ENCODE results near the gene USP24.
A peak's percentile ranks its signal among the peaks of the same experiment; 100 is the strongest.

USP24 gene

DNA sequence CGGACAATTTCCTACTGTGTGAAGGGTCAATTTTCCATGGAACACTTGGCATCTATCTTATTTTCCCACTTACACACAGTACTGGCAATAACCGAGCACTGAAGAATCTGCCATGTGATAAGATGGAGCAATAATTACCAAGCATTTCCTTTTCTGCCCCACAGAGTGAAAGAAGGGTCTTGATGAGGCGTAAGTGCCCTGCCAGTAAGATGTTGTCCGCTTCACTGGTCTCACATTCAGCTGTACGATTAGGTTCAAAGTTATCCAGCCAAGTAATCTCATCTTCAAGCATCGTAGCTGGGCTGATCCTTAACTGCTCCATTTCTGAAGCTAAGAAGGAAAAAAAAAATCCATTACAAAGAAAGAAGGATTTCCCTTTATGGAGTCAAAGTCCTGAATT is 108.1 kb downstream of the USP24 start:
- no peak for DNase-seq (ENCODE audit: low read depth)
- no peak overlapping the region for H3K4me3 ChIP-seq (ENCODE audit: low read depth, low read length)
- TF ChIP-seq, protein P1, sequence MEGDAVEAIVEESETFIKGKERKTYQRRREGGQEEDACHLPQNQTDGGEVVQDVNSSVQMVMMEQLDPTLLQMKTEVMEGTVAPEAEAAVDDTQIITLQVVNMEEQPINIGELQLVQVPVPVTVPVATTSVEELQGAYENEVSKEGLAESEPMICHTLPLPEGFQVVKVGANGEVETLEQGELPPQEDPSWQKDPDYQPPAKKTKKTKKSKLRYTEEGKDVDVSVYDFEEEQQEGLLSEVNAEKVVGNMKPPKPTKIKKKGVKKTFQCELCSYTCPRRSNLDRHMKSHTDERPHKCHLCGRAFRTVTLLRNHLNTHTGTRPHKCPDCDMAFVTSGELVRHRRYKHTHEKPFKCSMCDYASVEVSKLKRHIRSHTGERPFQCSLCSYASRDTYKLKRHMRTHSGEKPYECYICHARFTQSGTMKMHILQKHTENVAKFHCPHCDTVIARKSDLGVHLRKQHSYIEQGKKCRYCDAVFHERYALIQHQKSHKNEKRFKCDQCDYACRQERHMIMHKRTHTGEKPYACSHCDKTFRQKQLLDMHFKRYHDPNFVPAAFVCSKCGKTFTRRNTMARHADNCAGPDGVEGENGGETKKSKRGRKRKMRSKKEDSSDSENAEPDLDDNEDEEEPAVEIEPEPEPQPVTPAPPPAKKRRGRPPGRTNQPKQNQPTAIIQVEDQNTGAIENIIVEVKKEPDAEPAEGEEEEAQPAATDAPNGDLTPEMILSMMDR (conservative IDR thresholded peaks at IDR 0.05; ENCODE audit: low read depth, low read length), result no peak

DNA sequence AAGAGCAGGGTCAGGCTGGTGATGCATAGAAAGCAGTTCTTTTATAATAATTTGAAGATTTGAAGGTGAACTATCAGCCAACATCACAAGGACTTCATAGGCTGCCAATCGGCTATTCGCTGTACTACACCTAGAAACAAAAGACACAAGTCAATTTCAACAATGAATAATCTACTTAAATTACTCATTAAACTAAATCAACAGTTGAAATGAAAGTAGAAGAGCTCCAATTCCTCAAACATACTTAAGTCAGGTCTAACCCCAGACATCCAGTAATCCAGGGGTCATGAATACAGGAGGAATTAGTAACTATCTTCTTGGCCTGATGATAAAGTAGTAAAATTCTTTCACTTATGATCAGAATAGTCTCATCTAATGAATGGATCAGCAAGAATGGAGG is 111.3 kb downstream of the USP24 start:
- no peak overlapping the region for H3K4me3 ChIP-seq (ENCODE audit: low read depth, low read length)
- no peak for DNase-seq (ENCODE audit: low read depth)
- TF ChIP-seq, protein P1 (conservative IDR thresholded peaks at IDR 0.05; ENCODE audit: low read depth, low read length), result no peak

DNA sequence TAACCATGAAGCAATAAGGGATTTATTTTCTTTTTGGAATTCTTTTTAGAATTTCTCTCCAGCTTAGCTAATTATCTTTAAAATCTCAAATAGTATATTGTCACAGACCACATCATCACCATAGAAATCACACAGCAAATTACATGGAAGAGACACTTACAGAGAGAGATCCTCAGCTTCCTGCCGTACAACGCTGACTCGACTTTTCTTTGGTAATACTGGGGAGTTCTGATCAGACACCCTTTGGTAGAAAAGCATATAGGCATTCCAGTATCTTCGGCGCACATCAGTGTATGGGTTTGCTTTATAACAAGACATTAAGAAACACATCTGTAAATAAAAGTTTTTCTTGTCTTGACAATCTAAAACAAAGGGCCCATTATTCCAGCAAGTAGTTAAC is 120.1 kb downstream of the USP24 start:
- TF ChIP-seq, protein P1 (conservative IDR thresholded peaks at IDR 0.05; ENCODE audit: low read depth, low read length), result no peak
- DNase-seq (ENCODE audit: low read depth), result no peak
- H3K4me3 ChIP-seq (ENCODE audit: low read depth, low read length), result no peak overlapping the region

DNA sequence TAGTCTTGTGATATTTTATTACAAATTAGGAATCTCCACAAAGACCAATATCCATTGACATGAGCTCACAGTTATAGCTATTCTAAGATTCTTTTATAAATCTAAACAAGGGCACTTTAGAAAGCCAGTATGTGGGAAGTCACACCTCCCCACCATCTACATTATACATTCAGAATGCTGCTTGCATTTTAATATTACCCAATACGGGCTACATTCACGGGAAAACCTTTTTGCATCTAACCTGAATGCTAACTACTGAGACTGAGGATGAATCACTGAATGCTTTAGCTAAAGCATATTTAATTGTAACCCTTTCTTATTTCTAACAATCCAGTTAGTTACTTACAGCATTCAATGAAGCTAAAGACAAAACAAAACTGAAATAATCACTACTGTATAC is 122.7 kb downstream of the USP24 start:
- no peak overlapping the region for H3K4me3 ChIP-seq (ENCODE audit: low read depth, low read length)
- TF ChIP-seq, protein P1 (conservative IDR thresholded peaks at IDR 0.05; ENCODE audit: low read depth, low read length), result no peak
- DNase-seq (ENCODE audit: low read depth), result no peak

DNA sequence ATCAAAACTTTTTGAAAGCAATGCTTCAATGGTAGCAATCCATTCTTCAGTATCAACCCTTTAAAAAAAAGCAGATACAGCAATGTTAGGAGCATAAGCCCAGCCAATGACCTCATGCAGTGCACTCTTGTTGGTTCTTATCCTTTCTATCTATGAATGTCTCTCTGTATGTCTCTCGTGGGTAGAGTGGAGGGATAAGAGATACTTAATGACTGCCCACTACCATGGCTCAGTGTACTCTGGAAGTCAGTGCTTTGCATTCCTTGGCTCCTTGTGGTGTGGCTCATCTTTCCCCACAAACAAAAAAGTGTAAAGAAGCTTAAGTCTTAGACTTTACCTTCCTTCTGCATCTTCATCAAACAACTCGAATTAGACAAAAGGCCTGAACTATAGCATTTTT is 125.5 kb downstream of the USP24 start:
- TF ChIP-seq, protein P1 (conservative IDR thresholded peaks at IDR 0.05; ENCODE audit: low read depth, low read length), result no peak
- peak; percentile 20 for DNase-seq (ENCODE audit: low read depth)
- H3K4me3 ChIP-seq (ENCODE audit: low read depth, low read length), result no peak overlapping the region

DNA sequence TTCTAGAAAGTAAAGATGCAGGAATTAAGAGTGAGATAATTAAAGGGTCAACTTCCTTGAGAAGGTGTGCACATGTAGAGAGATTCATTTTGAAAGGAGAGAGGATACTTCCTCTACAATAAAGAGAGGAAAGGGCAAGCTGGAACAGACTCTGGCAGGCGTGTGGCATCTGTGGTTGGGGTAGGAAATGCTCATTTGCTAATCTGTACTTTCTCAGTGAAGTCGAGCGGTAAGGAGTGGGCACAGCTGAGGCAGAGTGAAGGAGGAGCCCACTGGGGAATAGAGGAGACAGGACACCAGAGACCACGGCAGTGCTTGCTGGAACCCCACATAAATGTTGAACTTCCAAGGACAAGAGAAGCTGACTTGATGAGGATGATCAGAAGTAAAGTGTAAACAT is 126.8 kb downstream of the USP24 start:
- TF ChIP-seq, protein P1 (conservative IDR thresholded peaks at IDR 0.05; ENCODE audit: low read depth, low read length), result no peak
- H3K4me3 ChIP-seq (ENCODE audit: low read depth, low read length), result no peak overlapping the region
- no peak for DNase-seq (ENCODE audit: low read depth)

DNA sequence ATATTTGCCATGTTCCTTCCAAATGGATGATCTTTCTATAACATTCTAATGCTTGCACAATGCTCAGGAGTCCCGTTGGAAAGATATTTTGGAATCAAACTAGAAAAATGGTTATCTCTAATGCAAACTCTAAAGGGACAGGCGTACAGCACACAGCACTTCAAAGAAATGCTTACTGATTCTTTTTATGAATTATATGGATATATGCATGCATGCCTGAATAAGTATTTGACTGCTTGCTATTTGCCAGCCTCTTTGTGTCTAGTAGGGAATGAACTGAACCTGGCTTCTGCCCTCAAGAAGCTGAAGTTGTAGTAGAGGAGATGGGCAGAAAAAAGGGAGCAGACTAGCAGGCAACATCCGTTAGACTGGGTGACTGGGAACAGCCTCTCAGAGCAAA is 127.7 kb downstream of the USP24 start:
- TF ChIP-seq, protein P1 (conservative IDR thresholded peaks at IDR 0.05; ENCODE audit: low read depth, low read length), result no peak
- H3K4me3 ChIP-seq (ENCODE audit: low read depth, low read length), result no peak overlapping the region
- DNase-seq (ENCODE audit: low read depth), result no peak
